Sigmoid colon (tissue), 7 donors: ENCODE data around the gene SEC61B. TPM values are rescaled to one million over a fixed set of nuclear protein-coding genes. Genes with fewer than 3 reads are reported as not detected.

Source experiments
- DNase-seq: peaks from one replicate; pipeline ENCODE4 v3.0.0-alpha.2; 2019
- H3K27ac ChIP-seq, 4 donors: fragments of 200-600 bp; sonication (generic); one replicate each; pipeline ENCODE4 v1.5.1; 2016 to 2019; ENCODE audit warnings: mild to moderate bottlenecking in 1 of 4
- H3K27me3 ChIP-seq, 3 donors: fragments of 200-600 bp; sonication (generic); one replicate each; pipeline ENCODE4 v1.5.1; 2019; ENCODE audit warnings: mild to moderate bottlenecking in 1 of 3
- H3K36me3 ChIP-seq, 4 donors: fragments of 200-600 bp; sonication (generic); one replicate each; pipeline ENCODE4 v1.5.1; 2016 to 2019
- H3K4me1 ChIP-seq, 4 donors: fragments of 200-600 bp; sonication (generic); one replicate each; pipeline ENCODE4 v1.5.1; 2017 to 2019
- H3K4me3 ChIP-seq, 4 donors: fragments of 200-600 bp; sonication (generic); one replicate each; pipeline ENCODE4 v1.5.1; 2017 to 2019; ENCODE audit warnings: mild to moderate bottlenecking in 2 of 4, moderate library complexity in 1 of 4
- H3K9me3 ChIP-seq, 4 donors: fragments of 200-600 bp in 3 of 4; sonication (generic) in 3 of 4; one replicate each; pipeline versions ENCODE4 v1.5.1 to v1.6.1; 2013 to 2019
- CTCF ChIP-seq, 4 experiments: fragments of 450-650 bp in 3 of 4; fragments of 200-600 bp in 1 of 4; IDR thresholded peaks; one replicate each; pipeline ENCODE4 v1.5.1; 2016 to 2019; ENCODE audit warnings: antibody characterized with exemption in 4 of 4, mild to moderate bottlenecking in 3 of 4, moderate library complexity in 2 of 4
- EP300 ChIP-seq, 4 donors: sonication (generic); formaldehyde crosslinking; IDR thresholded peaks; one replicate each; pipeline ENCODE4 v1.6.1; 2017; ENCODE audit warnings: antibody characterized with exemption in 4 of 4
- POLR2A ChIP-seq, 2 donors: fragments of 450-650 bp; IDR thresholded peaks; one replicate each; pipeline ENCODE4 v1.6.1; 2016; ENCODE audit warnings: antibody characterized with exemption in 2 of 2, mild to moderate bottlenecking in 2 of 2, moderate library complexity in 2 of 2
- POLR2AphosphoS5 ChIP-seq, 4 donors: sonication (generic); formaldehyde crosslinking; IDR thresholded peaks; one replicate each; pipeline ENCODE4 v1.6.1; 2017; ENCODE audit warnings: antibody characterized with exemption in 4 of 4
- WGBS, 2 donors: extraction: QIAGEN DNeasy Blood & Tissue Kit; methylation state at CpG; one replicate each; pipeline ENCODE4 v1.1.7; 2013; 5-methylcytosine and 5-hydroxymethylcytosine counted together
- intact Hi-C: fragments of 100-400 bp; cut with DNase I; formaldehyde crosslinking; loops from one replicate; pipeline ENCODE4 v1.15.1; 2023
- polyA plus RNA-seq, 3 donors: library from polyadenylated mRNA; stranded (reverse); fragments of 200-250 nt; gene quantifications; one replicate each; pipeline ENCODE4 v1.2.3, GENCODE V29; 2013
- total RNA-seq, 4 donors: library from RNA; depleted of rRNA; stranded (reverse); fragments of >200 nt; gene quantifications; one replicate each; pipeline ENCODE4 v1.1.0, GENCODE V29; 2016
- donor health status: healthy with polysubstance abuse.
- donor health status: Bipolar disorder and iron deficiency.
- donor health status: healthy.

The SEC61B gene
- total and polyA plus RNA-seq, 7 donors: 37.1 to 343 (median 70.3) TPM

GRCh38 chr9:99231711-99232110 lies 9.6 kb downstream of the SEC61B start:
- no peak for DNase-seq
- peaks cover 0 to 71% (median 21%) of the 10 kb centered on the region in 4 donors for H3K36me3 ChIP-seq
- no peak overlapping the region for H3K4me3 ChIP-seq
- H3K4me1 ChIP-seq: peaks cover 0 to 23% (median 3%) of the 10 kb centered on the region in 4 donors
- intact Hi-C loops: no loop called here
- 93 to 94% methylated on average over 2 of the region's 2 CpGs for WGBS, 2 donors
- no peaks in the 10 kb centered on the region for H3K27me3 ChIP-seq
- TF ChIP-seq EP300 (IDR thresholded peaks at IDR 0.05): no peak
- TF ChIP-seq POLR2AphosphoS5 (IDR thresholded peaks at IDR 0.05): no peak
- TF ChIP-seq CTCF (IDR thresholded peaks at IDR 0.05): no peak
- TF ChIP-seq POLR2A (IDR thresholded peaks at IDR 0.05): no peak
- no peaks in the 10 kb centered on the region for H3K9me3 ChIP-seq
- H3K27ac ChIP-seq: no peak overlapping the region

GRCh38 chr9:99234618-99235017 lies 12.5 kb downstream of the SEC61B start:
- Histone ChIP-seq H3K27ac (peak overlapping the region in 3 of 4 donors; percentile 43 to 72 (median 53)), H3K4me3 (no peak overlapping the region), H3K4me1 (peaks cover 0 to 24% (median 3%) of the 10 kb centered on the region in 4 donors), H3K36me3 (peaks cover 0 to 56% (median 15%) of the 10 kb centered on the region in 4 donors), H3K9me3 (no peaks in the 10 kb centered on the region), H3K27me3 (no peaks in the 10 kb centered on the region)
- TF ChIP-seq CTCF (IDR thresholded peaks at IDR 0.05) (no peak), POLR2A (IDR thresholded peaks at IDR 0.05) (no peak), POLR2AphosphoS5 (IDR thresholded peaks at IDR 0.05) (peak; percentile 26 to 84 (median 70)), EP300 (IDR thresholded peaks at IDR 0.05) (peak in 1 of 4 donors; percentile 44)
- DNase-seq: no peak
- 93 to 96% methylated on average over 2 of the region's 2 CpGs for WGBS, 2 donors
- intact Hi-C loops: no loop called here

GRCh38 chr9:99235069-99235468 lies 13.0 kb downstream of the SEC61B start:
- H3K4me3 ChIP-seq: no peak overlapping the region
- H3K27me3 ChIP-seq: no peaks in the 10 kb centered on the region
- peaks cover 0 to 51% (median 15%) of the 10 kb centered on the region in 4 donors for H3K36me3 ChIP-seq
- no peaks in the 10 kb centered on the region for H3K9me3 ChIP-seq
- peak overlapping the region in 3 of 4 donors; percentile 43 to 72 (median 53) for H3K27ac ChIP-seq
- TF ChIP-seq CTCF (IDR thresholded peaks at IDR 0.05): no peak
- no peak for TF ChIP-seq POLR2A (IDR thresholded peaks at IDR 0.05)
- no peak for TF ChIP-seq POLR2AphosphoS5 (IDR thresholded peaks at IDR 0.05)
- no peak for TF ChIP-seq EP300 (IDR thresholded peaks at IDR 0.05)
- intact Hi-C loops: no loop called here
- peaks cover 0 to 27% (median 3%) of the 10 kb centered on the region in 4 donors for H3K4me1 ChIP-seq
- DNase-seq: no peak

GRCh38 chr9:99235926-99236634 lies 14.0 kb downstream of the SEC61B start:
- Histone ChIP-seq H3K4me3 (no peak overlapping the region), H3K4me1 (peaks cover 0 to 27% (median 3%) of the 10 kb centered on the region in 4 donors), H3K36me3 (peaks cover 0 to 41% (median 8%) of the 10 kb centered on the region in 4 donors), H3K27me3 (no peaks in the 10 kb centered on the region), H3K27ac (peak overlapping the region in 2 of 4 donors; percentile 53 to 72), H3K9me3 (no peaks in the 10 kb centered on the region)
- 56 to 88% methylated on average over 7 of the region's 7 CpGs for WGBS, 2 donors
- TF ChIP-seq EP300 (IDR thresholded peaks at IDR 0.05): no peak
- TF ChIP-seq CTCF (IDR thresholded peaks at IDR 0.05): no peak
- TF ChIP-seq POLR2AphosphoS5 (IDR thresholded peaks at IDR 0.05): peak in 2 of 4 donors; percentile 32 to 68
- intact Hi-C loops: no loop called here
- DNase-seq: no peak
